ENCODE data around the gene PROCA1. TPM values are rescaled to one million over a fixed set of nuclear protein-coding genes. Genes with fewer than 3 reads are reported as not detected.

Gene PROCA1
- polyA plus RNA-seq, 3 donors: 0.31 to 8.9 (median 0.78) TPM

- no peak for TF ChIP-seq CTCF (IDR thresholded peaks at IDR 0.05)
- no peaks in the 10 kb centered on the region for H4K20me1 ChIP-seq (ENCODE audit: insufficient read depth, low read length)
- H3K9ac ChIP-seq (ENCODE audit: insufficient read depth, low read length, poor library complexity, severe bottlenecking): no peak overlapping the region
- WGBS (ENCODE audit: insufficient coverage): no CpG with 5 or more reads among the region's 4 CpGs
- H3K4me3 ChIP-seq (replicated peaks in 1 of 3; ENCODE audit: low read depth in 2 of 3, low read length in 3 of 3): no peak overlapping the region
- H3K27me3 Mint-ChIP-seq (ENCODE audit: low read depth in 3 of 3): no peaks in the 10 kb centered on the region
- H3K4me3 Mint-ChIP-seq: no peak overlapping the region
- peak overlapping the region in 1 of 7 donors; percentile 16 for H3K27ac Mint-ChIP-seq
- H3K36me3 ChIP-seq (replicated peaks in 1 of 2; ENCODE audit: control insufficient read depth in 1 of 2, insufficient read depth in 2 of 2, low read length in 2 of 2): peaks cover 91 to 99% of the 10 kb centered on the region in 2 donors
- intact Hi-C loops (cut with micrococcal nuclease): no loop called here
- H3K9me3 Mint-ChIP-seq: no peaks in the 10 kb centered on the region
- H3K79me2 ChIP-seq (ENCODE audit: insufficient read depth, low read length): no peaks in the 10 kb centered on the region
- no peak overlapping the region for H3K4me2 ChIP-seq (replicated peaks; ENCODE audit: extremely low read depth, low read length, poor library complexity, severe bottlenecking)
- H3K27ac ChIP-seq (ENCODE audit: low read depth in 1 of 2, low read length in 2 of 2): no peak overlapping the region
- H3K9me3 ChIP-seq (replicated peaks in 1 of 2; ENCODE audit: control insufficient read depth in 1 of 2, insufficient read depth in 1 of 2, low read length in 2 of 2): no peaks in the 10 kb centered on the region
- H3K36me3 Mint-ChIP-seq: peaks cover 86 to 99% of the 10 kb centered on the region in 2 donors
- H2AFZ ChIP-seq (ENCODE audit: insufficient read depth, low read depth, low read length, poor library complexity, severe bottlenecking): no peak overlapping the region
- H3K4me1 Mint-ChIP-seq: no peaks in the 10 kb centered on the region
- DNase-seq: no peak
- H3K27me3 ChIP-seq (ENCODE audit: control insufficient read depth in 2 of 2, insufficient read depth in 2 of 2, low read length in 2 of 2): no peaks in the 10 kb centered on the region
- H3K4me1 ChIP-seq (ENCODE audit: control insufficient read depth in 1 of 2, insufficient read depth in 2 of 2, low read length in 2 of 2): no peaks in the 10 kb centered on the region
Measured at GRCh38 chr17:28688481-28688880, 23.2 kb downstream of the PROCA1 start.

GRCh38 chr17:28686296-28686695 lies 25.4 kb downstream of the PROCA1 start:
- no peaks in the 10 kb centered on the region for H3K9me3 Mint-ChIP-seq
- H3K27ac Mint-ChIP-seq: peak overlapping the region in 1 of 7 donors; percentile 54
- H3K36me3 Mint-ChIP-seq: peaks cover 92 to 99% of the 10 kb centered on the region in 2 donors
- no peak overlapping the region for H3K4me3 ChIP-seq (replicated peaks in 1 of 3; ENCODE audit: low read depth in 2 of 3, low read length in 3 of 3)
- no peaks in the 10 kb centered on the region for H3K4me1 Mint-ChIP-seq
- H3K9ac ChIP-seq (ENCODE audit: insufficient read depth, low read length, poor library complexity, severe bottlenecking): no peak overlapping the region
- H2AFZ ChIP-seq (ENCODE audit: insufficient read depth, low read depth, low read length, poor library complexity, severe bottlenecking): no peak overlapping the region
- H3K9me3 ChIP-seq (replicated peaks in 1 of 2; ENCODE audit: control insufficient read depth in 1 of 2, insufficient read depth in 1 of 2, low read length in 2 of 2): no peaks in the 10 kb centered on the region
- H3K27me3 Mint-ChIP-seq (ENCODE audit: low read depth in 3 of 3): no peaks in the 10 kb centered on the region
- H3K4me2 ChIP-seq (replicated peaks; ENCODE audit: extremely low read depth, low read length, poor library complexity, severe bottlenecking): no peak overlapping the region
- H3K27me3 ChIP-seq (ENCODE audit: control insufficient read depth in 2 of 2, insufficient read depth in 2 of 2, low read length in 2 of 2): no peaks in the 10 kb centered on the region
- H4K20me1 ChIP-seq (ENCODE audit: insufficient read depth, low read length): no peaks in the 10 kb centered on the region
- WGBS (ENCODE audit: insufficient coverage): 94% methylated on average over 2 of the region's 4 CpGs
- no peaks in the 10 kb centered on the region for H3K4me1 ChIP-seq (ENCODE audit: control insufficient read depth in 1 of 2, insufficient read depth in 2 of 2, low read length in 2 of 2)
- no peak overlapping the region for H3K27ac ChIP-seq (ENCODE audit: low read depth in 1 of 2, low read length in 2 of 2)
- no peak overlapping the region for H3K4me3 Mint-ChIP-seq
- no peak for TF ChIP-seq CTCF (IDR thresholded peaks at IDR 0.05)
- intact Hi-C loops (cut with micrococcal nuclease): no loop called here
- peaks cover 99% of the 10 kb centered on the region in 2 donors for H3K36me3 ChIP-seq (replicated peaks in 1 of 2; ENCODE audit: control insufficient read depth in 1 of 2, insufficient read depth in 2 of 2, low read length in 2 of 2)
- no peaks in the 10 kb centered on the region for H3K79me2 ChIP-seq (ENCODE audit: insufficient read depth, low read length)
- DNase-seq: no peak

All from CD14-positive monocyte (primary cell).